ENCODE data around the gene CACFD1.

- TF ChIP-seq, protein P1, sequence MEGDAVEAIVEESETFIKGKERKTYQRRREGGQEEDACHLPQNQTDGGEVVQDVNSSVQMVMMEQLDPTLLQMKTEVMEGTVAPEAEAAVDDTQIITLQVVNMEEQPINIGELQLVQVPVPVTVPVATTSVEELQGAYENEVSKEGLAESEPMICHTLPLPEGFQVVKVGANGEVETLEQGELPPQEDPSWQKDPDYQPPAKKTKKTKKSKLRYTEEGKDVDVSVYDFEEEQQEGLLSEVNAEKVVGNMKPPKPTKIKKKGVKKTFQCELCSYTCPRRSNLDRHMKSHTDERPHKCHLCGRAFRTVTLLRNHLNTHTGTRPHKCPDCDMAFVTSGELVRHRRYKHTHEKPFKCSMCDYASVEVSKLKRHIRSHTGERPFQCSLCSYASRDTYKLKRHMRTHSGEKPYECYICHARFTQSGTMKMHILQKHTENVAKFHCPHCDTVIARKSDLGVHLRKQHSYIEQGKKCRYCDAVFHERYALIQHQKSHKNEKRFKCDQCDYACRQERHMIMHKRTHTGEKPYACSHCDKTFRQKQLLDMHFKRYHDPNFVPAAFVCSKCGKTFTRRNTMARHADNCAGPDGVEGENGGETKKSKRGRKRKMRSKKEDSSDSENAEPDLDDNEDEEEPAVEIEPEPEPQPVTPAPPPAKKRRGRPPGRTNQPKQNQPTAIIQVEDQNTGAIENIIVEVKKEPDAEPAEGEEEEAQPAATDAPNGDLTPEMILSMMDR (IDR thresholded peaks at IDR 0.05), result no peak
- TF ChIP-seq EZH2 (IDR thresholded peaks at IDR 0.05; ENCODE audit: borderline replicate concordance, insufficient read depth, low read depth, low read length, poor library complexity, severe bottlenecking), result no peak
Observed at GRCh38 chr9:133476036-133476931, 16.5 kb downstream of the CACFD1 start.
